ENCODE measurements around the gene TOR1AIP2. TPM values are rescaled to one million over a fixed set of nuclear protein-coding genes. Genes with fewer than 3 reads are reported as not detected.

Gene TOR1AIP2
- 10 to 100 TPM; 66.8 to 76.9 TPM for total RNA-seq

GRCh38 chr1:179877586-179878265 lies at the start of gene TOR1AIP2:
TSS of gene TOR1AIP2 (minus strand) at chr1:179877803. CDS start at chr1:179852665, 25,138 bp downstream.
- H3K36me3 ChIP-seq: no peaks in the 10 kb centered on the region
- H3K9ac ChIP-seq (ENCODE audit: low read depth in 2 of 2, low read length in 2 of 2): peak within 1 kb of the TSS; percentile 62 to 76
- H3K27ac ChIP-seq: peak within 1 kb of the TSS; percentile 58
- no peak for TF ChIP-seq CTCF (IDR thresholded peaks at IDR 0.05)
- intact Hi-C loops (cut with DNase I): no loop called here
- peaks cover 11% of the 10 kb centered on the region for H3K4me1 ChIP-seq
- H3K9me3 ChIP-seq: no peaks in the 10 kb centered on the region
- H3K27me3 ChIP-seq: no peaks in the 10 kb centered on the region
- peak; percentile 94 for DNase-seq
- peak within 1 kb of the TSS; percentile 64 for H3K4me3 ChIP-seq

GRCh38 chr1:179926850-179927205 lies 49.2 kb upstream of the TOR1AIP2 start:
- H3K9me3 ChIP-seq: no peaks in the 10 kb centered on the region
- DNase-seq: no peak
- H3K4me3 ChIP-seq: no peak overlapping the region
- intact Hi-C loops (cut with DNase I): no loop called here
- H3K27ac ChIP-seq: no peak overlapping the region
- no peaks in the 10 kb centered on the region for H3K27me3 ChIP-seq
- no peaks in the 10 kb centered on the region for H3K36me3 ChIP-seq
- TF ChIP-seq CTCF (IDR thresholded peaks at IDR 0.05): no peak
- no peak overlapping the region for H3K9ac ChIP-seq (ENCODE audit: low read depth in 2 of 2, low read length in 2 of 2)
- H3K4me1 ChIP-seq: no peaks in the 10 kb centered on the region

GRCh38 chr1:179925922-179926849 lies 48.6 kb upstream of the TOR1AIP2 start:
- intact Hi-C loops (cut with DNase I): no loop called here
- H3K36me3 ChIP-seq: no peaks in the 10 kb centered on the region
- no peak for TF ChIP-seq CTCF (IDR thresholded peaks at IDR 0.05)
- H3K4me3 ChIP-seq: no peak overlapping the region
- H3K4me1 ChIP-seq: no peaks in the 10 kb centered on the region
- no peaks in the 10 kb centered on the region for H3K27me3 ChIP-seq
- no peak for DNase-seq
- no peak overlapping the region for H3K9ac ChIP-seq (ENCODE audit: low read depth in 2 of 2, low read length in 2 of 2)
- H3K27ac ChIP-seq: no peak overlapping the region
- no peaks in the 10 kb centered on the region for H3K9me3 ChIP-seq

- H3K27me3 ChIP-seq: no peaks in the 10 kb centered on the region
- no peak overlapping the region for H3K9ac ChIP-seq (ENCODE audit: low read depth in 2 of 2, low read length in 2 of 2)
- intact Hi-C loops (cut with DNase I): no loop called here
- no peaks in the 10 kb centered on the region for H3K4me1 ChIP-seq
- no peaks in the 10 kb centered on the region for H3K9me3 ChIP-seq
- no peak for TF ChIP-seq CTCF (IDR thresholded peaks at IDR 0.05)
- H3K4me3 ChIP-seq: no peak overlapping the region
- H3K27ac ChIP-seq: no peak overlapping the region
- no peaks in the 10 kb centered on the region for H3K36me3 ChIP-seq
- no peak for DNase-seq
Observed at GRCh38 chr1:179925302-179925701, 47.7 kb upstream of the TOR1AIP2 start.

- no peak for DNase-seq
- intact Hi-C loops (cut with DNase I): no loop called here
- Histone ChIP-seq H3K27me3 (no peaks in the 10 kb centered on the region), H3K4me1 (no peaks in the 10 kb centered on the region), H3K4me3 (no peak overlapping the region), H3K9me3 (no peaks in the 10 kb centered on the region), H3K36me3 (no peaks in the 10 kb centered on the region), H3K27ac (no peak overlapping the region), H3K9ac (ENCODE audit: low read depth in 2 of 2, low read length in 2 of 2) (no peak overlapping the region)
- no peak for TF ChIP-seq CTCF (IDR thresholded peaks at IDR 0.05)
Observed at GRCh38 chr1:179924268-179924667, 46.7 kb upstream of the TOR1AIP2 start.

Data from colonic mucosa (tissue), 4 donors.